ENCODE results near the gene ANKRD13C.

GRCh38 chr1:70278710-70279109 is 75.8 kb downstream of the ANKRD13C start:
- TF ChIP-seq, protein P1, sequence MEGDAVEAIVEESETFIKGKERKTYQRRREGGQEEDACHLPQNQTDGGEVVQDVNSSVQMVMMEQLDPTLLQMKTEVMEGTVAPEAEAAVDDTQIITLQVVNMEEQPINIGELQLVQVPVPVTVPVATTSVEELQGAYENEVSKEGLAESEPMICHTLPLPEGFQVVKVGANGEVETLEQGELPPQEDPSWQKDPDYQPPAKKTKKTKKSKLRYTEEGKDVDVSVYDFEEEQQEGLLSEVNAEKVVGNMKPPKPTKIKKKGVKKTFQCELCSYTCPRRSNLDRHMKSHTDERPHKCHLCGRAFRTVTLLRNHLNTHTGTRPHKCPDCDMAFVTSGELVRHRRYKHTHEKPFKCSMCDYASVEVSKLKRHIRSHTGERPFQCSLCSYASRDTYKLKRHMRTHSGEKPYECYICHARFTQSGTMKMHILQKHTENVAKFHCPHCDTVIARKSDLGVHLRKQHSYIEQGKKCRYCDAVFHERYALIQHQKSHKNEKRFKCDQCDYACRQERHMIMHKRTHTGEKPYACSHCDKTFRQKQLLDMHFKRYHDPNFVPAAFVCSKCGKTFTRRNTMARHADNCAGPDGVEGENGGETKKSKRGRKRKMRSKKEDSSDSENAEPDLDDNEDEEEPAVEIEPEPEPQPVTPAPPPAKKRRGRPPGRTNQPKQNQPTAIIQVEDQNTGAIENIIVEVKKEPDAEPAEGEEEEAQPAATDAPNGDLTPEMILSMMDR (IDR thresholded peaks at IDR 0.05; ENCODE audit: low read depth, low read length, missing input control) = no peak
- no peak for TF ChIP-seq MAX (IDR thresholded peaks at IDR 0.05)

Data from liver (tissue), 2 donors.